OCI-LY1 (cell line): Measurements from ENCODE around the gene PLPP7.
"Not testable (repeated sequence)": the region's sequence is repeated elsewhere in the genome, so short reads cannot be mapped to it uniquely, and the experiment has no call there.

Source experiments
- H2AFZ ChIP-seq: fragments of 200-600 bp; sonication (generic), shearing (Covaris generic); 2 replicates; pipeline ENCODE4 v1.6.0; 2014; ENCODE audit warnings: antibody characterized with exemption, mild to moderate bottlenecking, low read length
- H3F3A ChIP-seq: fragments of 200-600 bp; sonication (generic), shearing (Covaris generic); 2 replicates; pipeline ENCODE4 v1.6.0; 2014; ENCODE audit warnings: mild to moderate bottlenecking, antibody characterized with exemption, low read length, moderate library complexity; ENCODE audit not compliant: insufficient read depth
- H3K27ac ChIP-seq: fragments of 200-600 bp; sonication (generic); 2 replicates; pipeline ENCODE4 v1.5.1; 2014; ENCODE audit warnings: low read length, mixed run types, mild to moderate bottlenecking, low read depth; ENCODE audit not compliant: poor library complexity, severe bottlenecking
- H3K27me3 ChIP-seq: fragments of 200-600 bp; sonication (generic); 2 replicates; pipeline ENCODE4 v1.6.0; 2014; ENCODE audit warnings: antibody characterized with exemption, mild to moderate bottlenecking, low read length, moderate library complexity; ENCODE audit not compliant: insufficient read depth
- H3K36me3 ChIP-seq: fragments of 200-600 bp; sonication (generic); 2 replicates; pipeline ENCODE4 v1.6.1; 2014; ENCODE audit warnings: mild to moderate bottlenecking, antibody characterized with exemption, low read length, moderate library complexity, mixed read lengths; ENCODE audit not compliant: insufficient read depth
- H3K4me1 ChIP-seq: fragments of 200-600 bp; sonication (generic); 2 replicates; pipeline ENCODE4 v1.5.1; 2014; ENCODE audit warnings: mild to moderate bottlenecking, low read length, moderate library complexity; ENCODE audit not compliant: insufficient read depth, severe bottlenecking
- H3K4me2 ChIP-seq: fragments of 200-600 bp; sonication (generic), shearing (Covaris generic); 2 replicates; pipeline ENCODE4 v1.6.1; 2014; ENCODE audit warnings: low read length
- H3K4me3 ChIP-seq: fragments of 200-600 bp; sonication (generic); 2 replicates; pipeline ENCODE4 v1.5.1; 2014; ENCODE audit warnings: low read length, low read depth, mild to moderate bottlenecking, mixed read lengths; ENCODE audit not compliant: poor library complexity, severe bottlenecking
- H3K79me2 ChIP-seq: fragments of 200-600 bp; shearing (Covaris generic); 2 replicates; pipeline ENCODE4 v1.6.1; 2016; ENCODE audit warnings: mixed run types, low read length, mixed read lengths; ENCODE audit not compliant: insufficient read depth
- H3K9ac ChIP-seq: fragments of 200-600 bp; sonication (generic), shearing (Covaris generic); 2 replicates; pipeline ENCODE4 v1.6.1; 2014; ENCODE audit warnings: mild to moderate bottlenecking, low read length, mixed read lengths
- H3K9me2 ChIP-seq: fragments of 200-600 bp; sonication (generic), shearing (Covaris generic); 2 replicates; pipeline ENCODE4 v1.6.1; 2014; ENCODE audit warnings: low read depth, mild to moderate bottlenecking, low read length, mixed read lengths
- H3K9me3 ChIP-seq: fragments of 200-600 bp; shearing (Covaris generic); 2 replicates; pipeline ENCODE4 v1.6.1; 2014; ENCODE audit warnings: low read length, mixed read lengths
- H4K20me1 ChIP-seq: fragments of 200-600 bp; sonication (generic), shearing (Covaris generic); 2 replicates; pipeline ENCODE4 v1.6.0; 2016; ENCODE audit warnings: mild to moderate bottlenecking, low read length; ENCODE audit not compliant: insufficient read depth
- CTCF ChIP-seq: fragments of 200-600 bp; sonication (generic), shearing (Covaris generic); IDR thresholded peaks from 2 replicates; pipeline ENCODE4 v1.5.1; 2017; ENCODE audit warnings: mild to moderate bottlenecking, antibody characterized with exemption, low read length, moderate library complexity, mixed read lengths
- EZH2 ChIP-seq: fragments of 200-600 bp; sonication (generic), shearing (Covaris generic); IDR thresholded peaks from 2 replicates; pipeline ENCODE4 v1.8.0; 2017; ENCODE audit warnings: borderline replicate concordance, mixed run types, mild to moderate bottlenecking, antibody characterized with exemption, low read length, moderate library complexity, mixed read lengths

The PLPP7 gene

DNA sequence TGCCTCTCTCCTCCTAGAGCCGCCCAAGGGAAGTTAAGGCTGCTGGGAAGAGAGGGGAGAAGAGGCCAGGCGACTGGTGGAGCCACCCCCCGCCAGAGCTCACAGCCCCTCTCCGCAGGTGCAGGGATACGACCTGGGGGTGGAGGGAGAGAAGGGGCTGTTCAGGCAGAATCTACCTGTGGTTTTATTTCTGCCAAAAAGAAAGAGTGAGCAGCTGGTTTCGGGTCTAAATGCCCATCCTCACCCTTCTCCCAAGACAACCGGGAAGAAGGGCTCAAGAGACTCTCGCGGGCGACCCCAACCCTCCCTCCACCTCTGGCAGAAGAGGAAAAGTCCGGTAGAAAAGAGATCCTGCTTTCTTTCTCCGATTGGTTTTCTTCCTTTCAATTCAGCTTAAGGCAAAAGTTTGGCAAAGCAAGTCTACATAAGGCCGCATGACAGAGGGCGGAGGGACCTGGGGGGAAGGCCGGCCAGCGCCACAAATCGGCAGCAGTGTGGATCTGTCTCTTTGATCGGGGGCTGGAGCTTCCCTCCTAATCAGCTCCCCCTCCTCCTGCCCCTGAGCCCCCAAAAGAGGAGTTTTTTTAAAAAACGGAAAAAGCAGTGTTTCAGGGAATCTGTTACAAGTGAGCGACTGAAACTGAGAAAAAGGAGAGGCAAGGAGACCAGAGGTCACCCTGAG, 29.5 kb upstream of the PLPP7 start:
- no peak overlapping the region for H3K4me2 ChIP-seq
- no peaks in the 10 kb centered on the region for H3K9me2 ChIP-seq
- no peaks in the 10 kb centered on the region for H3K9me3 ChIP-seq
- no peaks in the 10 kb centered on the region for H3K79me2 ChIP-seq
- H3F3A ChIP-seq = no peaks in the 10 kb centered on the region
- no peak overlapping the region for H3K9ac ChIP-seq
- peaks cover 27% of the 10 kb centered on the region for H3K4me1 ChIP-seq
- no peak overlapping the region for H2AFZ ChIP-seq
- H3K27ac ChIP-seq = no peak overlapping the region
- no peak for TF ChIP-seq EZH2
- TF ChIP-seq CTCF = no peak
- H3K27me3 ChIP-seq = no peaks in the 10 kb centered on the region
- H3K36me3 ChIP-seq = 0 out of 2 replicates have a peak, but pooled peaks cover 5% of the 10 kb centered on the region
- no peaks in the 10 kb centered on the region for H4K20me1 ChIP-seq
- H3K4me3 ChIP-seq = no peak overlapping the region

DNA sequence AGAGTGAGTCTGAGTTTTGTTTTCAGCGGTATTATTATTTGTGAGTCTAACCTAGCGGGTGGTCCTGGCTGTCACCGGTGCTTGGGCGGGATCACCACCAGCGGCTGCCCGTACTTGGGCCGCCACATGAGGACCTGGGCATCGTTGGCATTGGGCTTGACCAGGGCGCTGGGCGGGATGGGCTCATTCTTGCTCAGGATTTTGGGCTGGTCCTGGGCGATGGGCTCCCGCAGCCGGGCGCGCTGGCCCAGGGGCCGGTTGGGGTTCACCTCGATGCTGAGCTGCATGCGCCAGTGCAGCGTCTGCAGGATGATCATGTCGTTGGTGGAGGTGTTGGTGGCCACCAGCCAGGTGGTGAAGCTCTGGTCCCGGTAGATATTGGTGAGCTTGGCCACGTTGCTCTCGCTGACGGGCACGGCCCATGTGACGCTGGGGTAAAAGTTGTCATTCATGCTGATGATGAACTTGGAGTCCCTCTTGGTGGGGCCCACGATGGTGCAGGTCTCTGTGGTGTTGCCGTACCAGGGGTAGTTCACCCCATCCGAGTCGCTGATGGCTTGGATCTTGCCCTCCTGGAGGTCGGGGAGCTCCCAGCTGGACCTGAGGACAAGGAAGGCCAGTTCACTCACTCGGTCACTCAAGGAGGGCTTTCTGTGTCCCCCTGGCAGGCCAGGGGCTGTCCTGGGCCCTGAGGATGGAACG, 28.6 kb upstream of the PLPP7 start:
- Histone ChIP-seq H3K27ac (no peak overlapping the region), H3K79me2 (no peaks in the 10 kb centered on the region)

GRCh38 chr9:131262327-131263032, 27.0 kb upstream of the PLPP7 start:
- Histone ChIP-seq H3K9me2 (no peaks in the 10 kb centered on the region), H3K4me1 (peaks cover 18% of the 10 kb centered on the region), H3K9me3 (no peaks in the 10 kb centered on the region), H3K4me3 (no peak overlapping the region), H3K4me2 (no peak overlapping the region), H2AFZ (no peak overlapping the region), H3K36me3 (0 out of 2 replicates have a peak, but pooled peaks cover 5% of the 10 kb centered on the region), H4K20me1 (no peaks in the 10 kb centered on the region), H3F3A (no peaks in the 10 kb centered on the region), H3K79me2 (no peaks in the 10 kb centered on the region), H3K27ac (peak overlapping the region; percentile 4), H3K27me3 (no peaks in the 10 kb centered on the region), H3K9ac (no peak overlapping the region)
- TF ChIP-seq CTCF (no peak), EZH2 (no peak)

More for the DNA sequence above, 28.6 kb upstream of the PLPP7 start:
- no peaks in the 10 kb centered on the region for H3K9me2 ChIP-seq
- H3K4me2 ChIP-seq = no peak overlapping the region
- no peak overlapping the region for H2AFZ ChIP-seq
- no peaks in the 10 kb centered on the region for H3K9me3 ChIP-seq
- H3F3A ChIP-seq = no peaks in the 10 kb centered on the region
- no peaks in the 10 kb centered on the region for H3K27me3 ChIP-seq
- H4K20me1 ChIP-seq = no peaks in the 10 kb centered on the region
- no peak overlapping the region for H3K9ac ChIP-seq
- peaks cover 19% of the 10 kb centered on the region for H3K4me1 ChIP-seq
- H3K4me3 ChIP-seq = no peak overlapping the region
- TF ChIP-seq CTCF (no peak), EZH2 (no peak)
- 0 out of 2 replicates have a peak, but pooled peaks cover 5% of the 10 kb centered on the region for H3K36me3 ChIP-seq

- H3K4me2 ChIP-seq, H3K36me3 ChIP-seq: not testable (repeated sequence)
These were observed 26.5 kb upstream of the PLPP7 start for GRCh38 chr9:131263033-131263343.

More at GRCh38 chr9:131263033-131263343, 26.5 kb upstream of the PLPP7 start:
- H3K4me1 ChIP-seq = peaks cover 20% of the 10 kb centered on the region
- not testable (repeated sequence) for H2AFZ ChIP-seq, H3K4me3 ChIP-seq, H4K20me1 ChIP-seq, H3K9me2 ChIP-seq, H3K27me3 ChIP-seq, H3K9me3 ChIP-seq, H3K79me2 ChIP-seq, H3F3A ChIP-seq, H3K9ac ChIP-seq
- peak overlapping the region; percentile 4 for H3K27ac ChIP-seq
